Activated CD4-positive, alpha-beta memory T cell treated with anti-CD3 and anti-CD28 coated beads for 36 hours (primary cell): ENCODE measurements around the gene ALX4. TPM values are rescaled to one million over a fixed set of nuclear protein-coding genes. Genes with fewer than 3 reads are reported as not detected.

Source experiments
- CTCF ChIA-PET: fragments of 350-600 bp; sonication (Branson Sonifier 250); formaldehyde crosslinking; loops from one replicate; lab custom pipeline; 2021; ENCODE audit warnings: antibody characterized with exemption, inconsistent platforms; lab: Charles Lee
- POLR2A ChIA-PET: fragments of 350-600 bp; sonication (Branson Sonifier 250); formaldehyde crosslinking; loops from one replicate; lab custom pipeline; 2021; ENCODE audit warnings: antibody characterized with exemption; lab: Charles Lee
- DNase-seq: peaks from one replicate; pipeline ENCODE4 v3.0.0-alpha.2; 2020
- H3K27ac Mint-ChIP-seq: one replicate; pipeline ENCODE4 v1.8.0; 2021; ENCODE audit warnings: mixed read lengths
- H3K27me3 Mint-ChIP-seq: one replicate; pipeline ENCODE4 v1.8.0; 2021; ENCODE audit warnings: mixed read lengths
- H3K36me3 Mint-ChIP-seq: one replicate; pipeline ENCODE4 v1.8.0; 2021; ENCODE audit warnings: mixed read lengths
- H3K4me1 Mint-ChIP-seq: one replicate; pipeline ENCODE4 v1.8.0; 2021; ENCODE audit warnings: low read depth, mixed read lengths
- H3K4me3 Mint-ChIP-seq: one replicate; pipeline ENCODE4 v1.8.0; 2021; ENCODE audit warnings: mild to moderate bottlenecking, mixed read lengths
- H3K9me3 Mint-ChIP-seq: one replicate; pipeline ENCODE4 v1.8.0; 2021; ENCODE audit warnings: mixed read lengths
- intact Hi-C: fragments of 100-400 bp; cut with micrococcal nuclease; formaldehyde crosslinking; loops from one replicate; pipeline ENCODE4 v1.15.1; 2023
- total RNA-seq, 2 experiments: library from RNA; stranded (reverse); gene quantifications; one replicate each; pipeline ENCODE4 v1.2.3, GENCODE V29; 2021

ALX4 gene
- total RNA-seq, 2 experiments from 2014 or later: not detected

- ChIA-PET CTCF (interaction anchor here (0.6 kb wide), 1 partner anchor 12 kb away, joined by 3 read pairs; no protein-coding TSS in a partner anchor), POLR2A (no interaction called here)
- Mint-ChIP-seq H3K4me3 (no peak overlapping the region), H3K36me3 (peaks cover 16% of the 10 kb centered on the region), H3K27ac (no peak overlapping the region), H3K4me1 (peaks cover 4% of the 10 kb centered on the region), H3K9me3 (no peaks in the 10 kb centered on the region), H3K27me3 (no peaks in the 10 kb centered on the region)
- intact Hi-C loops: no loop called here
- no peak for DNase-seq
Measured at GRCh38 chr11:44219830-44220796, 89.8 kb downstream of the ALX4 start.

- ChIA-PET POLR2A (no interaction called here), CTCF (no interaction called here)
- DNase-seq: no peak
- H3K4me3 Mint-ChIP-seq: no peak overlapping the region
- no peaks in the 10 kb centered on the region for H3K27me3 Mint-ChIP-seq
- peaks cover 2% of the 10 kb centered on the region for H3K9me3 Mint-ChIP-seq
- peaks cover 18% of the 10 kb centered on the region for H3K36me3 Mint-ChIP-seq
- H3K27ac Mint-ChIP-seq: no peak overlapping the region
- H3K4me1 Mint-ChIP-seq: peaks cover 7% of the 10 kb centered on the region
- intact Hi-C loops: no loop called here
Measured at GRCh38 chr11:44217432-44217831, 92.5 kb downstream of the ALX4 start.

- CTCF ChIA-PET: no interaction called here
- intact Hi-C loops: no loop called here
- Mint-ChIP-seq H3K4me3 (no peak overlapping the region), H3K27ac (no peak overlapping the region), H3K9me3 (peaks cover 12% of the 10 kb centered on the region), H3K27me3 (no peaks in the 10 kb centered on the region), H3K4me1 (peaks cover 13% of the 10 kb centered on the region), H3K36me3 (peaks cover 42% of the 10 kb centered on the region)
- POLR2A ChIA-PET: interaction anchor here (1.0 kb wide), 1 partner anchor 20 kb away, joined by 4 read pairs; no protein-coding TSS in a partner anchor
- no peak for DNase-seq
Measured at GRCh38 chr11:44213148-44213547, 96.8 kb downstream of the ALX4 start.

GRCh38 chr11:44212128-44212527 lies 97.8 kb downstream of the ALX4 start:
- Mint-ChIP-seq H3K9me3 (peaks cover 12% of the 10 kb centered on the region), H3K36me3 (peaks cover 45% of the 10 kb centered on the region), H3K27me3 (no peaks in the 10 kb centered on the region), H3K4me1 (peaks cover 13% of the 10 kb centered on the region), H3K4me3 (no peak overlapping the region), H3K27ac (no peak overlapping the region)
- ChIA-PET CTCF (no interaction called here), POLR2A (no interaction called here)
- DNase-seq: no peak
- intact Hi-C loops: no loop called here

Other genes with a start within 250 kb of the ALX4 start
- gene ACCS, start 243.9 kb downstream of the ALX4 start, total RNA-seq: 10 to 100 TPM; 13.7 to 17.5 TPM
- 10 to 100 TPM; 27.0 to 28.1 TPM for gene EXT2, start 214.5 kb downstream of the ALX4 start, total RNA-seq